ENCODE results near the gene CD300LF. TPM values are rescaled to one million over a fixed set of nuclear protein-coding genes. Genes with fewer than 3 reads are reported as not detected.

The CD300LF gene
- total RNA-seq, 1 donor from 2014 or later = 1.8 TPM

DNA sequence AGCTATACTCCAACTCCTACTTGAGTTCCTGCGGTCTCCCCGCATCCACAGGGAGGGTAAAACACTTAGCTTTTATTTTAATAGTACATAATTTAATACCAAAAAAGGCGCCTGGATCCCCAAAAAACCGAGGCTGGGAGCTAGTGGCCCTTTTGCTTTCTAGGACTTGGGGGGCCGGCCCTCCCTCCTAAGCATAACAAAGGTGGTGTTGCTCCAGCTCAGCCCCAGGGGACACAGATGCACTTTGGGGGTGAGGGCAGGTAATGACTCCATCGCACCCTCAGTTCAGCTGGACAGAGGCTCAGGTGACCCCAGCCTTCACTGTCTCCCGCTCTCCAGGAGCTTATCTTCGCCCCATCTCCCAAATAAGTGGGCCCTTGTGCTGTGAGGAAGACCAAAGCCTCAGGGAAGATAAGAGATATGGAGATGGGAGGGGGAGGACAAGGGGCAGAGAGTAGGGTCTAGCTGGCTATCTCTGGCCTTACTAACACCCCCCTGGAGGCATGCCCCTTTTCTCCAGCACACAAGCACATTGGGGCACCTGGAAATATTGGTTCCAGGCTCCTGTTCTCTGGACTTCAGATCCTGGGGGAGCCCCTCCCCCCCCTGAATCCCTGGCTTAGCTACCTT is 32.9 kb upstream of the CD300LF start:
- no peak for DNase-seq (ENCODE audit: low spot score)

DNA sequence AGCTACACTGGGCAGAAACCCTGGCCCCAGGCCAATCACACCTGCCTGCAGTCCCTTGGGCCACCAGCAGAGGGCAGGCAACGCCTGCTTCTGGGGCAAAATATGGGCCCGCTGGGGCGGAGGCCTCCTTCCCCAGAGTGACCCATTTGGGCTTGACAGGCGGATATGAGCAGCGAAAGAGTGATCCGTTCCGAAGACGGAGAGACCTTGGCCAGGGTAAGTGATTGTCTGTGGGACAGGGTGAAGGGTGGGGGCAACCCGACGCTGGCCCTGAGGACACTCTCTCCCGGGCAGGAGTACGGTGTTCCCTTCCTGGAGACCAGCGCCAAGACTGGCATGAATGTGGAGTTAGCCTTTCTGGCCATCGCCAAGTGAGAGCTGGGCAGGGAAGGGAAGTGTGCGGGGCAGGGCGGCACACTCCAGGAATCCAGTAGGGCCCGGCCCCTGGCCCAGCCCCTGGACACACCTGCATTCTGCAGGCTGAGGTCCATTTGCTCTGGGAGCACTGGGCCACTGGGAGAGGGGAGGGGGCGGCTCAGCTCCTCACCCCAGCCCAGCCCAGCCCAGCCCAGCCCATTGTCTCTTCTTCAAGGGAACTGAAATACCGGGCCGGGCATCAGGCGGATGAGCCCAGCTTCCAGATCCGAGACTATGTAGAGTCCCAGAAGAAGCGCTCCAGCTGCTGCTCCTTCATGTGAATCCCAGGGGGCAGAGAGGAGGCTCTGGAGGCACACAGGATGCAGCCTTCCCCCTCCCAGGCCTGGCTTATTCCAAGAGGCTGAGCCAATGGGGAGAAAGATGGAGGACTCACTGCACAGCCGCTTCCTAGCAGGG is 32.2 kb upstream of the CD300LF start:
- peak; percentile 91 for DNase-seq (ENCODE audit: low spot score)

DNA sequence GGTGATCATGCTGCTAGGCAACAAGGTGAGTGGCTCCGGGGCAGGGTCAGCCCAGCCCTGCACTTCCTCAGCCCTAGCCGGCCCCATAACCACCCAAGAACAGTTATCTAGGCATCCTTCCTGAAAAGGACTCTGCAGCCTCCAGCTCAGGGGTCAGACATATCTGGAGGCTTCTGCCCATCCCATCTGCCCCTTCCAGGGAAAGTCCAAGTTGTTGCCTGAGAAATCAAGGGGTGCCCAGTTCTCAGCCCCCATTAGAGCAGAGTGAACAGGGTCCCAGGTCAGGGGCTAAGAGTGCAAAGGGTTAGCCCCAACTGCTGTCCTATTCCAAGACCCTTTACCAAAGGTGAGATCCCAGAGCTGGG is 31.6 kb upstream of the CD300LF start:
- no peak for DNase-seq (ENCODE audit: low spot score)

DNA sequence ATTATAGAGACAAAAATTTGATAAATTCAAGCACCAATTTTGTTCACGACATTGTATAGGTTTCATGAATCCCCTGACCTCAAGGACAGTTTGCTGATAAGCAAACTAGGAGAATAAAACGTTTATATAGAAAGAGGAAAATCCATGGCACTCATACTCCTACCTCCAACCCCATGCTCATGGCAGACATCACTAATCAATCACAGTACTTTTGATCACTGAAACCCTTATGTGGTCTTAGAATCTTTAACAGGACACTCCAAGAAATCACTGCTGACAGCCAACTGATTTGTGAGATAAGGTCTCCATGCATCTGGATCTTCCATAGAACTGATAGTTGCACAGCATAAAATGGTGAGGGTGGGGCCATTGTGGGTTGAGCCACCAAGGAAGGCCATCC is 31.0 kb upstream of the CD300LF start:
- no peak for DNase-seq (ENCODE audit: low spot score)

DNA sequence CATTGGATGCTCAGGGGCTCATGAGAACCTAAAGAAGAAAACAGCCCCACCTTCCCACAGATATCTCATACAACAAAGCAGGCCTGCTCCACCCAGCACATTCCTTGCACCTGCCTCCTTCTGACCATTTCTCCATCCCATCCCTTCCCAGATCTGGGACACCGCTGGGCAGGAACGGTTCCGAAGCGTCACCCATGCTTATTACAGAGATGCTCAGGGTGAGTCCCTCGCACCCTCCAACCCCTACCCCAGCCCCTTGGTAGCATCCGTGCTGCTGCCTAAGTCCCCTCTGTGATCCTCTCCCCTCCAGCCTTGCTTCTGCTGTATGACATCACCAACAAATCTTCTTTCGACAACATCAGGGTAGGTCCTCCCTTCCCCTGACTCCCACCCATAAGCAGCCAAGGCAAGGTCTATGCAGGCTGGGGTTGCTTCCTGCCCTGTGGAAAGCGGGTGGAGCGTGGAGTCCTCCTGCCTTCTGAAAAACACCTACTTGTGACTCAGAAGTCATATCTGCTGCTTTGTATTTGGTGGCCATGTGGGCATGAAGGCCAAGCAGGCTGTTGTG is 30.3 kb upstream of the CD300LF start:
- DNase-seq (ENCODE audit: low spot score) = no peak

DNA sequence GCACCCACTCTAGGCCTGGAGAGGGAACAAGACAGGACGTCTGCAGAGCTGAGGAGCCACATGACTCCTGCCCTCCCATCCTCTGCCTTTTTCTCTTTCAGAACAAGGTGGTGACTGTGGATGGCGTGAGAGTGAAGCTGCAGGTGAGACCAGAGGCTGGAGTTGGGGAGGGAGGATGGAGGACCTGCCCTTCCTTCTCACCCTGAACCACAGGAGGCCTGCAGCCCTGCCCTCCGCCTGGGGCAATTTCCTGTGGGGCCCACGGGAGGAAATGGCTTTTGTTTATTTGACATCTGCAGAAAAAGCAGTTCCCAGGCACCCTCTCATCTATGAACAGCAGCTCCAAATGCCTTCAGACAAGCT is 29.4 kb upstream of the CD300LF start:
- no peak for DNase-seq (ENCODE audit: low spot score)

DNA sequence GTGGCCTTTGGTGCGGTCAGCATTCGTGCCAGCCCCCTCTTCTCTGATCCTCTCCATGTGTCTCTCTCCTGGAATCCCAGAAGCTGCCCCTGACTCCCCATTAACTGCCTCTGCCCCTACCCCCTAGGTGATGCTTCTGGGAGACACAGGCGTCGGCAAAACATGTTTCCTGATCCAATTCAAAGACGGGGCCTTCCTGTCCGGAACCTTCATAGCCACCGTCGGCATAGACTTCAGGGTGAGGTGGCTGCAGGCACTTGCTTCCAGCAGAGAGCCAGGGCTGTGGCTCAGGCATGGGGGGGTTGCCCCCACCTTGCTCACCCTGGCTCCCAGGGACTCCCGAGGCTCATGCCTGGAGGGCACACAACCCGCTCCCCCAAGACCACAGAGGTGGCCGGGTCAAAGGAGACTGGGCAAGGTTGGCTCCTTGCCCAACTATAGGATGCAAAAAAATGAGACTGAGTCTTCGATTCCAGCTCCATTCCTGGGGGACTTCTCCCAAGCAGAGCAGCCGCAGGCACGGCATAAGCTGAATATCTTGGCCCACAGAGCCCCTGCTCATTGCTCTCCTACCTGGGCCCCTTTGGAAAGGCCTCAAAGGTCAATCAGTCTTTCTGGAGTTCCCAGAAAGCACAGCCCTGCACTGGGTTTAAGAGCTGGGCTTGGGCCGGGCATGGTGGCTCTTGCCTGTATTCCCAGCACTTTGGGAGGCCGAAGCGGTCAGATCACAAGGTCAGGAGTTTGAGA is 28.1 kb upstream of the CD300LF start:
- no peak for DNase-seq (ENCODE audit: low spot score)

DNA sequence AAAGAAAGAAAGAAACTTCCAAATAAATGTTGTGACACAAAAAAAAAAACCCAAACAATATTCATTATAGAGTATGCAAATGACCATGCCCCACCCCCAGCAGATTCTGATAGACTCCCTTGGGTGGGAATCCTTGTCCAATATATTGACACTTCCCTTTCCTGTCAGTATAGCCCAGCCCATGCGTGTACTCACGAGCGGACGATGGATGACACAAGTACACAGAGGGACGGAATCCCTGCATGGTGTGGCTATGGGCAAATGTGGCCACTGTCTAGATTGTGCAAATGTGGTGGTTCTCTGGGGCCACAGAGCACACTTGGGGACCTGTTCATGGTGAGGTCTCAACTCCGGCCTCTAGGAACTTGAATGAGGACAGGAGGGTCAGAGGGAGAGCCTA is 27.4 kb upstream of the CD300LF start:
- DNase-seq (ENCODE audit: low spot score) = no peak

DNA sequence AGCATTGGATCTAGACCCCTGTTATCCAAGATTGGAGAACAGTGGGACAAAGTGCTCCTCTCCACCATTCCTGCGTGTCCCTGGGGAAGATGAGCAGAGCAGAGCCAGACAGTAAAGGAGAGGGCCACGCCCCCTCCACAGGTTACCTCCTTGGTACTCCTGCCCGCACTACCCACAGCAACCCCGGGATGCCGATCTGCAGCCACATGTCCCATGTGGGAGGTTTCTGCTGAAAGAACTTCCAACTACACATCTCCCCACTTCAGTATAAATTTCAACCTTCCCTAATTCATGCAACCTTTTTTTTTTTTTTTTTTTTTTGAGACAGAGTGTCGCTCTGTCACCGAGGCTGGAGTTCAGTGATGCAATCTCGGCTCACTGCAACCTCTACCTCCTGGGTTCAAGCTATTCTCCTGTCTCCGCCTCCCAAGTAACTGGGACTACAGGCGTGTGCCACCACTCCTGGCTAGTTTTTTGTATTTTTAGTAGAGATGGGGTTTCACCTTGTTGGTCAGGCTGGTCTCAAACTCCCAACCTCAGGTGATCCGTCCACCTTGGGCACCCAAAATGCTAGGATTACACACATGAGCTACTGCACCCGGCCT is 26.6 kb upstream of the CD300LF start:
- DNase-seq (ENCODE audit: low spot score) = no peak

DNA sequence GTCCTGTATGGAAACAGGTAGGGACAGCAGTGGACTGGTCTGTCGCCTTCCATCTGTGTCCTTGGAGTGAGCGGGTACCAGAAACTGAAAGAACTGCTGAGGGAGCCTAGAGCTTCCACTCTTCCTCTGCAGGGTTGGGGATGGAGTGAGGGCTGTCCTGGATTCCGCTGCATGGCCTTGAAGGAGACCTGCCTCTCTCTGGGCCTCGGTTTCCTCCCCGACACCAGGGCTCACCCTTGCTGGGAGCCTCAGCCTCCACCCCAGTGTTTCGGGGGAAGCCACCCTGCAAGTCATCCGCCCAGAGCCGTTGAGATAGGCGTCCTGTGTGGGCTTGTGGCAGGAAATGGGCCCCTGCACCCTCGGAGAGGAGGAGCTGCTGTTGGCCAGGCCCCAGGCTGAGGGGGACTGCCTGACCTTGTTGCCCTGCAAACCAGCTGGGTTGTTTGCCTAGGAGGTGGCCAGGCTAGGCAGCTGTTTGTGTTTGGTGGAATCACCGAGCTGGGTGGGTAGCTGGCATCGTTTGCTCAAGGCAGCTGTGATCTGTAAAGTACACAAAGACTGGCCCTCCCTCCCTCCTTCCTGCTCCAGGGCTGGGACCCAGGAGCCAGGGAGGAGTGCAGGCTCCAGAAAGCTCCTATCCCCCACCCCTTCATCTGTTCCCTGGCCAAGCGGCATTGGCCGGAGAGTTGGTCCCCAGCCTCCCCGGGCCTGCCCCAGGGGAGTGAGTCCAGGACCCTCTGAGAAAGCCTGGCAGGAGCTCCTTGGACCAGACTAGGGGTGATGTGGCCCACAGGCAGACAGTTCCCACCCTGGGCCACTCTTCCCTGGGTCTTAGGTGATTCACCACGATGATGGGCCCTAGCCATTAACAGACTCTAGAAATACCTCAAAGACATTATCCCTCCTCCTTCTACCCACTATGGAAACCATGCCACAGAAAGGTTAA is 25.6 kb upstream of the CD300LF start:
- DNase-seq (ENCODE audit: low spot score) = no peak

DNA sequence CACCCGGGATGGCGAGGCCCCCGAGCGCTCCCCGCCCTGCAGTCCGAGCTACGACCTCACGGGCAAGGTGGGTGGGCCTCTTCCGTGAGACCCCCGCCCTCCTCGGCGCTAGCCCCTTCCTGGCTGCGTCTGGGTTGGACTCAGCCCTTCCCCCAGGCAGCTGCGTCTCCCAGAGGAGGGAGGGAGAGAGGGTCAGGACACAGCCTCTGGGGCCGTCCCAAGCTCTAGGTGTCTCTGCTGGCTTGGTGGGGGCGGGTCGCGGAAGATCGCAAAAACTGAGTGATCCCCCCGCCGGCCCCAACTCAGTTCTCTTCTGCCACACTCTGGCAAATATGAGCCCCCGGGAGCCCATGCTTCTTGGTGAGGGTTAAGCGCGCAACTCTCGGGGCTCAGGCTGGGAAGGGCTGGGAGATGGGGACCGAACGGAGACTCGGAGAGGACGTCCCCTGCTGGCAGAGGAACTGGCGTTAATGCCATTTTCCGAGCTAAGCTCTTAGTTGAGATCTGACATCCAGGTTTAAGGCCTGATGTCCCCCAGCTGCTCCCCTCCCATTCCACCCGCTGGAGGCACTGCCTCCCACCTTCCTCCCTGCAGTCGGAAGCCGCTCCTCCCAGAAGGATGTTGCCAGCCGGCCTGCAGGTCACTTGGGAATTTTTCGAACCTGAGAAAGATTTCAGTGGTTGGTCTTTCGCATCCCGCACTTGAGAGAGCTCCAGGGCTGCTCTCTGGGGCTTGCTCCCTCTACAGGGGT is 24.8 kb upstream of the CD300LF start:
- DNase-seq (ENCODE audit: low spot score) = no peak

DNA sequence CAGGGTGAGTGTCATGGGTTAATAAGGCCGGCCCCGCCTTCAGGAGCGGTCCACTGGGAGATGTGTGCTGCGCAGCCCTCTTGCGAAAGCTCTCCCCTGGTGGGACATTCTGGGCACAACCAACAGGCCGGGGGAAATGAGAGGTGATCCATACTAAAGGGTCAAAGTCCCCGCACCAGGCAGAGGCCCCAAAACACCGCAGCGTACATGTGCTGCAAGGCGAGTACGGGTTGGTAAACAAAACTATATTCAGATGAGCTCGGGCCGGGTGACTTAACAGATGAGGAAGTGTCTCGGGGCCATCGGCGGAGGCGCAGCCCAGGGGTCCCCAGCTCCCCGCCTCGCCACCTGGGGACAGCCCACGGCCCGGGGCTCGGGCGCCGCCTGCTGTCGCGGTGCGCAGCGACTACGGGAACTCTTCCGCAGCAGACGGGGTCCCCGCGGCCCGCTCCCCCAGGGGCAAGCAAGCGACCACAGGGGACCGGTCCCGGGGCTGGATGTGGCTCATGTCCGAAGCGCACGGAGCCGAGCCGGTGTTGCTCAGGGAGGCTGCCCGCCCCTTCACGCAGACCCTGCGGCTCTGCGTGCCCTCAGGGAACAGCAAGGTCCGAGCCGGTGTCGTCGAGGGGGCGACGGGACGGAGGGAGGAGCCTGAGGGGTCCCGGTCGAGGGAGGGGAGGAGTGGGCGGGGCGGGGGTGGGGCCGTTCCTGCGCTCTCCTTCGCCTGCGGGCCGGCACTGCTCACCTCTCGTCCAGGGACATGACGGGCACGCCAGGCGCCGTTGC is 24.0 kb upstream of the CD300LF start, which contains the start of gene RAB37:
Gene RAB37, plus strand, starts transcription at position 744 of the 786 bp plus-strand sequence. Its CDS starts 17 bp downstream, at position 761.
- DNase-seq (ENCODE audit: low spot score) = peak; percentile 84

DNA sequence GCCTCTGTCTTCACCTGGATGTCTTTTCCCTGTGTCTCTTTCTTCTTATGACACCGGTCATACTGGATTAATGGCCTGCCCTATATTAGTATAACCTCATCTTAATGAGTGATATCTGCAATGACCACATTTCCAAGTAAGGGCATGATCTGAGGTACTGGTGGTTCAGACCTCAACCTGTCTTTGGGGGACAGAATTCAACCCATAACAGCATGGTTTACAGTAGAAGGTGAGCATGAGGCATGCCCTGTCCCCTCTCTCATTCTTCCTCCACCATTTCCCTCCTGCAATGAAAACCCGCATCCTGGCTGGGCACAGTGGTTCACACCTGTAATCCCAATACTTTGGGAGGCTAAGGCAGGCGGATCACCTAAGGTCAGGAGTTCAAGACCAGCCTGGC is 21.5 kb upstream of the CD300LF start:
- no peak for DNase-seq (ENCODE audit: low spot score)

DNA sequence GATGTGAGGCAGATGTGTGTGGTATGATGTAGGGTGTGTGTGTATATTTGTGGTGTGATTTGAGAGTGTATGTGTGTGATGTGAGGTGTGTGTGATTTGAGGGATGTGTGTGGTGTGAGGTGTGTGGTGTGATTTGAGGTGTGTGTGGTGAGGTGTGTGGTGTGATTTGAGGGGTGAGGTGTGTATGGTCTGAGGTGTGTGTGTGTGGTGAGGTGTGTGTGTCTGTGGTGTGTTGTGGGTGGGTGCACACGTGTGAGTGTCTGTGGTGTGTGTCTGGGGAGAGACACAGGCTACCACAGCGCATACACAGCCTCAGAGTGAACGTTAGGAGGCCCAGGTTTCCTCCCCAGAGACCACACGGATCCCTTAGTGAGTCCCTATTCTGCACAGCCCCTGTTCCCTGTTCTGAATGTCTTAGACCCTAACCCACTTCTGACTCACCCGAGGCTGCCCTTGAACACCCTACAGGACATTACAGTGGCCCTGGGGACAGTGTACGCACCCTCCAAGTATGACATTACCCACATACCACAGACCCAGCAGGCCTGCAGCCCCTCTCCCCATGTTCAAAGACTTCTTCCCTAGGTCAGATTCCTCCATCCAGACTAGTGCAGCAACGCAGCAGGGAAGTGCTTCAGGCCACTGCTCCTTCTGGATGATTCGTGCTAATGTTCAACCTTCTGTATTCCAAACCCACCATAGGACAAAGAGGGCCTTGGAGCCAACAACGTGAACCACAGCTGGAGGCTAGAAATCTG is 20.8 kb upstream of the CD300LF start:
- DNase-seq (ENCODE audit: low spot score) = no peak

DNA sequence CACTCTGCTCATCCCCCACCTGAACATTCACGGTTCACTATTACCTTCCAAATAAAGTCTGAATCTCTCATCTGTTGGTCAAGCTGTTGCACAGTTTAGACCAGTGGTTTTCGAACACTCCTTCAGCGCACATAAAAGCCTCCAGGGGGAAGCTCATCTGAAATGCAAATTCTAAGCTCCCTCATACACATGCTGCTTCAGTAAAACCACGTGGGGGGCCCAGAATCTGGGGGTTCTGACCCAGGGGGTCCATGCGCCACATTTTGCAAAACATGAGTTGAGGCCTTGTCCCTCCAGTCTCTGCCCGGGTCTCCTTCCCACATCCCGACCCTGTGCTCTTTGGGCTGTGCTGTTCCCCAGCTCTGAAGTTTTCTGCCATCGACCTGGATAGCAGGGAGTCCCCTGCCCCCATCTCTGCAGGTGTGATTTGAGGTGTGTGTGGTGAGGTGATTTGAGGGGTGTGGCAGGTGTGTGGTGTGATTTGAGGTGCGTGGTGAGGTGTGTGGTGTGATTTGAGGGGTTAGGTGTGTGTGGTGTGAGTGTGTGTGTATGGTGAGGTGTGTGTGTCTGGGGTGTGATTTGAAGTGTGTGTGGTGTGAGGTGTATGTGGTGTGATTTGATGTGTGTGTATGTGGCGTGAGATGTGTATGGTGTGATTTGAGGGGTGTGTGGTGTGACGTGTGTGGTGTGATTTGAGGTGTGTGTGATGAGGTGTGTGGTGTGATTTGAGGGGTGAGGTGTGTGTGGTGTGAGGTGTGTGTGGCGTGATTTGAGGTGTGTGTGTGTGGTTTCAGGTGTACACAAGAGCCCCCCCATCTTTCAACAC is 19.5 kb upstream of the CD300LF start:
- no peak for DNase-seq (ENCODE audit: low spot score)

DNA sequence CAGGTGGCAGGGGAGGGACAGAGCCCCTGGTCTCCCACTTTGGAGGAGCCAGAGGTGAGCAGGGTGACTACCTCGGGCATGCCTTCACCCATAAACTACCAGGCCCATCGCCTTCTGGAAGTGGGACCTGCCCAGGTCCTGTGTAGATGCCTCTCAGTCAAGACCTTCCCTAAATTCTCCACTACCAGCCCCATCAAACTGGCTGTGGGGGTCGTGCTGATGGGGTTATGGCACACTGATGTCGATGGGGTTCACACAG is 18.6 kb upstream of the CD300LF start:
- DNase-seq (ENCODE audit: low spot score) = no peak

DNA sequence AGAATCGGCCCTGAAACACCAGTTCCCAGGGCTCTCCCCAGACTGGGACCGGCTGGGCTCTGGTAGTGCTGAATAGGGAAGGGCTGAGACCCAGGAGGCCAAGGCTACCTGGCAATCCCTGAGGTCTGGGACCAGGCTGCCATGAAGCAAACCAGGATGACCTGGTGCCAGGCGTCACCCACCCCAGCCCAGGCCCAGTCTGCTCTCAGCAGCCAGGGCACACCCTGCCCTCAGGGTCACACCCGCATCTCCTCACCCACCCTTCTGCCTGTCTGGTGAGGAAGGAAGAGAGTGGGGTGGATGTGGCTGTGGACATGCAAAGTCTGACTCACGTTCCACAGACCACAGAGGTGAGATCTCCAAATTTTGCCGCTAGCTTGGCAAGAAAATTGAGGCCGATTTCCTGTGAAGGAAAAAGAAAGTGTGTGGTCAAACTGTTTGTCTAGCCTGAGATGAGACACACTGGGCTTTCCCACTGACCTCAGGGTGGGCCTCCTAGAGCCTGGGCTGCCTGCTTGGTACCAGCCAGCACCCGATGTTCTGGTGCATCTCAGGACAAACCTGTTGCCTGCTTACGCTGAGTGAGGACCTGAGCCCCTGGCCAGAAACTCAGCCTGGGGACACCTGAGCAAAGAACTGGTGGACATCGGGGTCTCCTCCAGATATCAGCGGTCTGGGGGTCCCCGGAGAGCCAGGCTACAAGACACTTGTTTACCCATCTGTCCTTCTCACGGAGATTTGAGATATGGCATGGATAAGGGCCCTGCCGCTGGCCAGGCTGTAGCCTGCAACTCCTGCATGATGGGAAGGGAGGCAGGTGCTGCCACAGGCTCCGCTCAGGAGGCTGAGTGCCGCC is 18.0 kb upstream of the CD300LF start:
- DNase-seq (ENCODE audit: low spot score) = no peak
